HG02588 (cell line): ENCODE data around the gene HSD3B7.
"Not testable (repeated sequence)": the region's sequence is repeated elsewhere in the genome, so short reads cannot be mapped to it uniquely, and the experiment has no call there.

Experiments used
- ATAC-seq: cut with Tn5 transposase; IDR thresholded peaks from one replicate; pipeline ENCODE4 v1.9.1; 2021; ENCODE audit warnings: mild to moderate bottlenecking, moderate library complexity; ENCODE audit not compliant: unreplicated experiment

Gene HSD3B7

GRCh38 chr16:30984669-30985400, at the start of gene HSD3B7:
Gene HSD3B7 (plus strand): TSS chr16:30985207. CDS start chr16:30985659, 452 bp downstream.
- no peak for ATAC-seq

DNA sequence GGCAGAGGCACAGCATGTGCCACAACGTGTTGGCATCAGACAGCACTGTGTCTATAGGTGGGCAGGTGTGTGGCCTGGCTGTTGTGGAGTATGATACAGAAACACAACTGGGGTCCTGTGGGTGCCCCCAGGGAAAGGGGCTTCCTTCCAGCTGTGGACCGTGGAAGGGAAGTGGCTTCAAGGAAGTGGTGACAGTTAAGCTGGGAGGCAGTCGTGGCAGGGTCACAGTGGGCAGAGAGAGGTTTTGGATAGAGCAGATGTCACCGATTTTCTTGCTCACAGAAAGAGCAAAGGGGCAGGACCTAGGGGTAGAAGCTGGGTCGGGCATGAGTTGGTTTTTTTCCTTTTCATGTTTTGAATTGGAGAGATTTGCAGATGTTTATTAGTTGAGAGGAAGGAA, 47.3 kb upstream of the HSD3B7 start:
- no peak for ATAC-seq

GRCh38 chr16:30939571-30939970, 45.4 kb upstream of the HSD3B7 start:
- not testable (repeated sequence) for ATAC-seq

DNA sequence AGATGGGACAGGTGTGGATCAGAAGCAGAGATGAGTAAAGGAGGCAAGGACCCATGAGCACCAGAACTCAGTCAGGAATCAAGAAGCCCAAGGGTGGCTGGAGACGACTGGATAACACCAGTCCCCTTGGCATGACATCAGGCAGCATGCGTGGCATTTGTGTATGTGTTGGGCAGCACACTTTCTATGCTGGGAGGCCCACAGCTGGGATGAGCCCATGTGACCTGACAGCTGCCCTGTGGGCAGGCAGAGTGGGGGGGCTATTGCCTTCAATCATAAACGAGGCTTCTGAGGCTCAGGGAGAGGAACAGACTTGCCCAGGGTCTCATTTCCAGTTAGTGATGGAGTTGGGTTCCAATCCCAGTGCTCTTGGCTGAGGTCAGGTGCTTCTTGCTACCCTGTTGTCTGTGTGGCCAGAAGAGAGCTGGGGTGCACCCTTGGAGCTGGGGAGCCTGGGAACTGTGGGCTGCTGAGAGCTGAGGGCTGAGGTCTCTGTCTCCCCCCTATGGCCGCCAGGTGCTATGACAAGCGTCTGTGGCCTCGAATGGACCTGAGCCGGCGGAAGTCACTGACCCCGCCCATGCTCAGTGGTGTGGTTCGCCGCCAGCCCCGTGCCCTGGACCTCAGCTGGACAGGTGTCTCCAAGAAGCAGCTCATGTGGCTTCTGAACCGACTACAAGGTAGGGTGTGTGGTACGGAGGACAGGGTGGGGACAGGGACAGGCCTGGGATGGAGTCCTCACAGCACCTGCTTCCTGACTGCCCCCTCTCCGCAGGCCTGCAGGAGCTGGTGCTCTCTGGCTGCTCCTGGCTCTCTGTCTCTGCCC, 43.2 kb upstream of the HSD3B7 start:
- peak; percentile 86 for ATAC-seq

DNA sequence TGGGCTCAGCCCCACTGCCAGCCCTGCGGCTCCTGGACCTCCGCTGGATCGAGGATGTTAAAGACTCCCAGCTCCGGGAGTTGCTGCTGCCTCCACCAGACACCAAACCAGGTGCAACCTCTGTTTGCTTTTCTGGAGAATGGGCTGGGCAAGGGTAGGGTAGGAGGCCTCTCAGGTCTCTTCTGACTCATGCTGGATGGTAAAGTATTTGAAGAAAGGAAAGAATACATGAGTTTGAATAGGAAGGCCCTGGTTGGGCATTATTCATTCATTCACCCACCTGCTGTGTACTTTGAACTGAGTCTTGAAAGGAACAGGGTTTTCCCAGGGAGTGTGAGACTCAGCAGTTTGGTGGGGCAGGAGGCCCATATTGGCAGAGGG, 42.6 kb upstream of the HSD3B7 start:
- no peak for ATAC-seq

DNA sequence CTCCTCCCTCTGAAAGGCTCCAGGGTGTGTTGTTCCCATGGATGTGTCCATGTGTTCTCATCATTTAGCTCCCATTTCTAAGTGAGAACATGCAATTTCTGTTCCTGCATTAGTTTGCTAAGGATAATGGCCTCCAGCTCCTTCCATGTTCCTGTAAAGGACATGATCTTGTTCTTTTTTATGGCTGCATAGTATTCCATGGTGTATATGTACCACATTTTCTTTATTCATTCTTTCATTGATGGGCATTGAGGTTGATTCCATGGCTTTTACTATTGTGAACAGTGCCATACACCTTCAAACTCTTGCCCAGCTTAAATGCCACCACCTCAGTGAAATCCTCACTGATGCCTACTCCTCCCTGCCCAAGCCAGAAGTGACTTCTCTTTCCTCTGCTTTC, 40.7 kb upstream of the HSD3B7 start:
- no peak for ATAC-seq

GRCh38 chr16:30946671-30947540, 38.1 kb upstream of the HSD3B7 start:
- ATAC-seq: no peak

DNA sequence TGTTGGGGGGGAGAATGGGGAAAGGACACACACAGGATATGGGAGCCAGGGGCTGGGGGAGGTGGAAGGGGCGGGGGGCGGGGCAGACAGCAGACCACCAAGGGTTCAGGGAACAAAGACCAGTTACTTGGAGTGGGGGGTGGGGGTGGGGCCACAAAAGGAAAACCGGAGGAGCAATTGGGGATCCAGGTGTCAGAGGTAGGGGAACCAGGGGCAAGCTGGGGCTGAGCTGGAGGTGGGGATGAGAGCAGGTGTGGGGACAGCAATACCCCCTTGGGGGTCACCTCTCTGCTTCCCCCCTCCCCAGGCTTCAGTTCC, 37.5 kb upstream of the HSD3B7 start:
- ATAC-seq: no peak

DNA sequence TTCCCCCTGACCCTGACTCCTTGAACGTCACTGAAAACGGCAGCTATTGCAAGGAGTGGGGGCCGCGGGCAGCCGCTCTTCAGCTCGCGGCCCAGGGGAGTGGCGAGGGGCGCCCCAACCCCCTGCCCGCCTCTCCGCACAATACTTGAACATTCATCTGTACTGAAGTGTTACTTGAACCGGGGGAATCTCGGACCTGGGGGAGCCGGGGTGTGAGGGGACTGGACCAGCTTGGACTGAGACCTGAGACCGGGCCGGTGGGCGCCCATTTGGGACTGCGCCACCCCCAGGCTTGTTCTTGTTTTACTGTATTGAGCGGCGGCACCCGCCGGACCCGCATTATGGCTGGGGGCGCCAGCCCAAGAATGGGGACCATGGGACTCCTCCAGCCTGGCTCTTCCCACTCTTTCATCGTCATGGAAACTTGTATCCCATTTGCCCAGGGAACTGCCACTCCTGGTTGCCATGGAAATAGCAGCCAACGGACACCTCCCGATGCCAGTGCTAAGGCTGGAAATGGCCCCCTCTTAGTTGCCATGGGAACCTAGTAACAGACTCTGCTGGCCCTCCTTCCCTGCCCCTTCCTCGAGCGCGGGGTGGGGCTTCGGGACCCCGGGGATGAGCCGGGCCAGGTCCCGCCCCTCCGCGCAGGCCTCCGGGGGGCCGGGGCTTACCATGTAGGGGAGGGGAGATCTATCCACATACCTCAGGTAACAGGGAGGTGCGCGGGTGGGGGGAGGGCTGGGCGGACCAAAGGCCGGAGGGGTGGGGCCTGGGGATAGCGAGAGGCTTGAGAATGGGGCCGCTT, 36.9 kb upstream of the HSD3B7 start:
- ATAC-seq: no peak

- peak; percentile 57 for ATAC-seq
These were observed 36.0 kb upstream of the HSD3B7 start, which contains the start of gene ORAI3 for GRCh38 chr16:30948667-30949649. Gene ORAI3 (plus strand): TSS chr16:30949068. CDS start chr16:30949290, 222 bp downstream.

DNA sequence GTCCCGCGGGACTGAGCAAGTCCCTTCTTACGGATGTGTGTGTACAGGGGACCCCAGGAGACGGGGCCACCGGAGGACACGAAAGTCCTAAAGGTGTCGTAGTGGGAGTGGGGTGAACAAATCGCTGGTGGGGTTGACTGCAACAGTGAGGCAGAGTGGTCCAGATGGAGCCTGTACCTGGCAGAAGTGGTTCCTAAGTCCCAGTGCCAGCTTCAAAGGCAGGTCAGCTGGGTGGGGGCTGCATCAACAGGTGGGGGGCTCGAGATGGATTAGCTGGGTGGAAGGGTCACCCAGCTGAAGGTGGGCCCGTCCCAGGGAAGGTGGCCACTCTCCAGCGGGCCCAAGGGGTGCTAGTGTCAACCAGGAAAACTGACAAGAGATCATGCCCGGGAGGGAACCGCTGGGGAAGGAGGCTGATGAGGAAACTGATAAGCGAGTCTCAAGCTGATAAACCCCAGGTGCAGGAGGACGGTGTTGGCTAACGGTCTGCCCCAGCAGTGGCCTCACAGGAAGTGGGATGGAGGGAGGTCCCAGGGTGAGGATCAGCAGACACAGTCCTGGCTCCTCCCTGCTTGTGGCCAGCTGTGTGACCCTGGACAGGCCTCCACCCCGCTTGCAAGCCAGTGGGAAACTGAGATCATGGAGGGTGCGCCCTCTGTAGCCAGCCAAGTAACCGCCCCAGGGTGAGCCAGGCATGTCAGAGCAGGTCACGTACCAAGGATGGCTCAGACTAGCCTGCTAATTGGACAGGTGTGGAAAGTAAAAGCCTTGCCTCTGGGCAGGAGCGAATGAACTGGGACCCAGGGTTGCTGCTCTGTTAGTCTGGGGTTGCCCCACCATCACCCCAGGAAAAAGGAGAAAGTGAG, 35.1 kb upstream of the HSD3B7 start:
- ATAC-seq: peak; percentile 39

GRCh38 chr16:30950516-30951065, 34.4 kb upstream of the HSD3B7 start:
- no peak for ATAC-seq

DNA sequence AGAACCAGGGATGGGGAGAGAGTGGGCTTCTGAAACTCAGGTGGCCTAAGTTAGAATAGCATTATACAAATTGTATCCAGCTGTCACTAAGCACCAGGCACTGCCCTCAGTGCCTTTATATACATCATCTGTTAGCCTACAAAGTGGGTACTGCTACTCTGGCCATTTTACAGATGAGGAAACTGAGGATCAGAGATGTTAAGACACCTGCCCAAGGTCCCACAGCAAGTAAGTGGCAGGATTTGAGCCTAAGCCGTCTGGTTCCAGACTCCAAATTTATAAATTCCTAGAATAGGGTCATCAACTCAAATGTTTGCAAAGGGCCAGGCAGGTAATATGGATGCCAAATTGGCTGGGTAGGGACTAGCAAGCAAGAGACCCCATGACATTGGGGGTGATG, 33.8 kb upstream of the HSD3B7 start:
- ATAC-seq: no peak

DNA sequence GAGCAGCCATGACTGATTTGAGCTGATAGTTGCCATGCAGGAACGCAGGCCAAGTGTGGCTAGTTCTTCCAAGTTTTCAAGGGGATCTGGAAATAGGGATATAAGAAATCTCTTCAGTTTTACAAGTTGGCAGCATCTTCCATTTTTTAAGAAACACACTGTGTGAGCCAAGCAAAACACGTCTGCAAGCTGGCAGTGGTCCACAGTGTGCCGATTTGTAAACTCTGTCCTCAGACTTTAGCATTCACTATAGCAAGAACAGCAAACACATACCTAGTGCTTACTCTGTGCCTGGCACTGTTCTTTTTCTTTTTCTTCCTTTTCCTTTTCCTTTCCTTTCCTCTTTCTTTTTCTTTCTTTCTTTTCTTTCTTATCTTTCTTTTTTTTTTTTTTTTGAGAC, 33.3 kb upstream of the HSD3B7 start:
- no peak for ATAC-seq

DNA sequence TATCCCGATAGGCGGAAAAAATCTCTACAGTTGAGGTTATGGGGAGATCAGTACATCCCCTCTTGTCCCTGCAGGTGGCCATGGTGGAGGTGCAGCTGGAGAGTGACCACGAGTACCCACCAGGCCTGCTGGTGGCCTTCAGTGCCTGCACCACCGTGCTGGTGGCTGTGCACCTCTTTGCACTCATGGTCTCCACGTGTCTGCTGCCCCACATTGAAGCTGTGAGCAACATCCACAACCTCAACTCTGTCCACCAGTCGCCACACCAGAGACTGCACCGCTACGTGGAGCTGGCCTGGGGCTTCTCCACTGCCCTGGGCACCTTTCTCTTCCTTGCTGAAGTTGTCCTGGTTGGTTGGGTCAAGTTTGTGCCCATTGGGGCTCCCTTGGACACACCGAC, 31.9 kb upstream of the HSD3B7 start:
- no peak for ATAC-seq

DNA sequence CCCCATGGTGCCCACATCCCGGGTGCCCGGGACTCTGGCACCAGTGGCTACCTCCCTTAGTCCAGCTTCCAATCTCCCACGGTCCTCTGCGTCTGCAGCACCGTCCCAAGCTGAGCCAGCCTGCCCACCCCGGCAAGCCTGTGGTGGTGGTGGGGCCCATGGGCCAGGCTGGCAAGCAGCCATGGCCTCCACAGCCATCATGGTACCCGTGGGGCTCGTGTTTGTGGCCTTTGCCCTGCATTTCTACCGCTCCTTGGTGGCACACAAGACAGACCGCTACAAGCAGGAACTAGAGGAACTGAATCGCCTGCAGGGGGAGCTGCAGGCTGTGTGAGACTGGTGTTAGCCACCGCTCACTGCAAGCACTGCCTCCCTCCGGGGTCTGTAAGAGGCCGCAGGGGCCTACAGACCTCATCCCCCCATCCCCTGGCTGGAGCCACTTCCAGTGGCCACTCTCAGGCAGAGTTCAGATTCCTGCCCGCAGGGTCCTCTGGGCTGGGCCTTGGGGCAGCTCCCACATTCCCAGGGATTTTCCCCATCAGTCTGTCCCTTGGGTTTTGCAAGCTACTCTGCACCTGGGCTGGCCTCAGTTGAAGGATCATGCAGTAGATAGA, 31.4 kb upstream of the HSD3B7 start:
- no peak for ATAC-seq

- ATAC-seq: no peak
These were observed 30.0 kb upstream of the HSD3B7 start for GRCh38 chr16:30954993-30955392.
